ENCODE measurements around the gene CDH4.

The CDH4 gene

DNA sequence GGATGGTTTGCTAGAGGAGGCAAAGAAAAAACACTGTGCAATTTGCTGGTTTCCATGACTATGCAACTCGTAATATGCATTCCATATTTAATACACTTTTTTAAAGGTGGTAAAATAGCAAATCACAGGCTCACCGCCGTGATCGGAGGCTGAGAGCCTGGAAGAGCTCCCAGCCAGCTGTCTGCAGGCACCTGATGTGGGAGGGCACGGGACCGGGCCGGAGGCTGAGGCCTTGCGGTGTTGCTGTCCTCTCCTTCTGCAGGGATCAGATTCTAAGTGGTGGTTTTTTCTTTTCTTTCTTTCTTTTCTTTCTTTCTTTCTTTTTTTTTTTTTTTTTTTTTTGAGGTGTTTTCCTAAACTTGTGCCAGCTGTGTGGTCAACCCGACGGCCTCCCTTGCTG lies 282.3 kb downstream of the CDH4 start:
- TF ChIP-seq, protein P1, sequence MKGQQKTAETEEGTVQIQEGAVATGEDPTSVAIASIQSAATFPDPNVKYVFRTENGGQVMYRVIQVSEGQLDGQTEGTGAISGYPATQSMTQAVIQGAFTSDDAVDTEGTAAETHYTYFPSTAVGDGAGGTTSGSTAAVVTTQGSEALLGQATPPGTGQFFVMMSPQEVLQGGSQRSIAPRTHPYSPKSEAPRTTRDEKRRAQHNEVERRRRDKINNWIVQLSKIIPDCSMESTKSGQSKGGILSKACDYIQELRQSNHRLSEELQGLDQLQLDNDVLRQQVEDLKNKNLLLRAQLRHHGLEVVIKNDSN (IDR thresholded peaks at IDR 0.05): no peak
- TF ChIP-seq EP300 (IDR thresholded peaks at IDR 0.05; ENCODE audit: borderline replicate concordance): no peak
- no peak for TF ChIP-seq CREB1 (IDR thresholded peaks at IDR 0.05; ENCODE audit: low read depth)
- TF ChIP-seq EGR1 (IDR thresholded peaks at IDR 0.05): no peak
- no peak for TF ChIP-seq YY1 (IDR thresholded peaks at IDR 0.05; ENCODE audit: low read depth)
- TF ChIP-seq RAD21 (IDR thresholded peaks at IDR 0.05; ENCODE audit: low read depth): no peak
- no peak for TF ChIP-seq NFIC (IDR thresholded peaks at IDR 0.05)
- no peak for TF ChIP-seq CEBPB (IDR thresholded peaks at IDR 0.05)
- no peak for TF ChIP-seq TEAD4 (IDR thresholded peaks at IDR 0.05)
- TF ChIP-seq TAF1 (IDR thresholded peaks at IDR 0.05; ENCODE audit: low read depth): no peak
- TF ChIP-seq, protein P2, sequence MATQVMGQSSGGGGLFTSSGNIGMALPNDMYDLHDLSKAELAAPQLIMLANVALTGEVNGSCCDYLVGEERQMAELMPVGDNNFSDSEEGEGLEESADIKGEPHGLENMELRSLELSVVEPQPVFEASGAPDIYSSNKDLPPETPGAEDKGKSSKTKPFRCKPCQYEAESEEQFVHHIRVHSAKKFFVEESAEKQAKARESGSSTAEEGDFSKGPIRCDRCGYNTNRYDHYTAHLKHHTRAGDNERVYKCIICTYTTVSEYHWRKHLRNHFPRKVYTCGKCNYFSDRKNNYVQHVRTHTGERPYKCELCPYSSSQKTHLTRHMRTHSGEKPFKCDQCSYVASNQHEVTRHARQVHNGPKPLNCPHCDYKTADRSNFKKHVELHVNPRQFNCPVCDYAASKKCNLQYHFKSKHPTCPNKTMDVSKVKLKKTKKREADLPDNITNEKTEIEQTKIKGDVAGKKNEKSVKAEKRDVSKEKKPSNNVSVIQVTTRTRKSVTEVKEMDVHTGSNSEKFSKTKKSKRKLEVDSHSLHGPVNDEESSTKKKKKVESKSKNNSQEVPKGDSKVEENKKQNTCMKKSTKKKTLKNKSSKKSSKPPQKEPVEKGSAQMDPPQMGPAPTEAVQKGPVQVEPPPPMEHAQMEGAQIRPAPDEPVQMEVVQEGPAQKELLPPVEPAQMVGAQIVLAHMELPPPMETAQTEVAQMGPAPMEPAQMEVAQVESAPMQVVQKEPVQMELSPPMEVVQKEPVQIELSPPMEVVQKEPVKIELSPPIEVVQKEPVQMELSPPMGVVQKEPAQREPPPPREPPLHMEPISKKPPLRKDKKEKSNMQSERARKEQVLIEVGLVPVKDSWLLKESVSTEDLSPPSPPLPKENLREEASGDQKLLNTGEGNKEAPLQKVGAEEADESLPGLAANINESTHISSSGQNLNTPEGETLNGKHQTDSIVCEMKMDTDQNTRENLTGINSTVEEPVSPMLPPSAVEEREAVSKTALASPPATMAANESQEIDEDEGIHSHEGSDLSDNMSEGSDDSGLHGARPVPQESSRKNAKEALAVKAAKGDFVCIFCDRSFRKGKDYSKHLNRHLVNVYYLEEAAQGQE (IDR thresholded peaks at IDR 0.05; ENCODE audit: low read depth): no peak
- no peak for TF ChIP-seq FOXM1 (IDR thresholded peaks at IDR 0.05; ENCODE audit: borderline replicate concordance, low read depth)
- TF ChIP-seq TCF12 (IDR thresholded peaks at IDR 0.05; ENCODE audit: low read depth): no peak
- TF ChIP-seq ZBTB7A (IDR thresholded peaks at IDR 0.05; ENCODE audit: low read depth): no peak

DNA sequence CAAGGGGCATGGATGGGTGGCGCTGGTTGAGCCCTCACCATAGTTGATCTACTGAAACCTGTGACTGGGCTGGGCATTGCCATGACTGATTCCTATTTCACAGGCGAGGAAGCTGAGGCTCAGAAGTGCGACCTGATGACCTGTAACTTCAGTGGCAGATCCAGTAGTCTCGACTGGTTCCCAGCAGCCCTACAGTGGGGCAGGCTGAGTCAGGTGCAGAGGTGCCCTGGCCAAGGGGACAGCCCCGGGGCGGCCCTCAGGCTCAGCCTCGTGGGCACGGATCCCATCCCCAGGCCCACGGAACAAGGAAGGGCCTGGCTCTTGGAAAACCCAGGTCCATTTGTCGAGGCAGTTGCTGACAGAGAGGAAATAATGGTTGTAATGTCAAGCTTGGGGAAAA lies 283.0 kb downstream of the CDH4 start:
- TF ChIP-seq YY1 (IDR thresholded peaks at IDR 0.05; ENCODE audit: low read depth) (no peak), RAD21 (IDR thresholded peaks at IDR 0.05; ENCODE audit: low read depth) (no peak), NFIC (IDR thresholded peaks at IDR 0.05) (no peak), EGR1 (IDR thresholded peaks at IDR 0.05) (no peak), ZBTB7A (IDR thresholded peaks at IDR 0.05; ENCODE audit: low read depth) (no peak), CREB1 (IDR thresholded peaks at IDR 0.05; ENCODE audit: low read depth) (no peak), FOXM1 (IDR thresholded peaks at IDR 0.05; ENCODE audit: borderline replicate concordance, low read depth) (no peak), TCF12 (IDR thresholded peaks at IDR 0.05; ENCODE audit: low read depth) (no peak), CEBPB (IDR thresholded peaks at IDR 0.05) (no peak), EP300 (IDR thresholded peaks at IDR 0.05; ENCODE audit: borderline replicate concordance) (no peak), TEAD4 (IDR thresholded peaks at IDR 0.05) (no peak), TAF1 (IDR thresholded peaks at IDR 0.05; ENCODE audit: low read depth) (no peak)
- TF ChIP-seq, protein P2 (IDR thresholded peaks at IDR 0.05; ENCODE audit: low read depth): no peak
- TF ChIP-seq, protein P3, sequence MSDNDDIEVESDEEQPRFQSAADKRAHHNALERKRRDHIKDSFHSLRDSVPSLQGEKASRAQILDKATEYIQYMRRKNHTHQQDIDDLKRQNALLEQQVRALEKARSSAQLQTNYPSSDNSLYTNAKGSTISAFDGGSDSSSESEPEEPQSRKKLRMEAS (IDR thresholded peaks at IDR 0.05): no peak
- TF ChIP-seq, protein P1 (IDR thresholded peaks at IDR 0.05): no peak

DNA sequence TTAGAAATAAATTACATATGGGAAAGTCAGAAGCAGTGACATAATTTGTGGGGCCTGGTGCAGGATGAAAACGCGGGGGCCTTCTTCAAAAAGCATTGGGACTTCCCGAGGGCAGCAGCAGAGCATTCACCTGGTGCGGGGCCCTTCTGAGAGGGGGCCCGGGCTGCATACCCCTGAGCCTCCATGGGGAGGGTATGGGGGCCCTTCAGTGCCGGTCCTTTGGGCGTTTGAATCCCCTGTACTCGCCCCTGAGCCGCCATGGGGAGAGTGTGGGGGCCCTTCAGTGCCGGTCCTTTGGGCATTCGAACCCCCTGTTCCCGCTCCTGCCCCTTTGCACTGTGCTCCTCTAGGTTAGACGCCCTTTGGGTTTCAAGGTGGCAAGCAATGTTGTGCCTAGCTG lies 283.5 kb downstream of the CDH4 start:
- no peak for TF ChIP-seq NFIC (IDR thresholded peaks at IDR 0.05)
- TF ChIP-seq FOXM1 (IDR thresholded peaks at IDR 0.05; ENCODE audit: borderline replicate concordance, low read depth): no peak
- no peak for TF ChIP-seq ZBTB7A (IDR thresholded peaks at IDR 0.05; ENCODE audit: low read depth)
- no peak for TF ChIP-seq RAD21 (IDR thresholded peaks at IDR 0.05; ENCODE audit: low read depth)
- TF ChIP-seq, protein P1 (IDR thresholded peaks at IDR 0.05): no peak
- no peak for TF ChIP-seq TCF12 (IDR thresholded peaks at IDR 0.05; ENCODE audit: low read depth)
- TF ChIP-seq TEAD4 (IDR thresholded peaks at IDR 0.05): no peak
- no peak for TF ChIP-seq CEBPB (IDR thresholded peaks at IDR 0.05)
- TF ChIP-seq YY1 (IDR thresholded peaks at IDR 0.05; ENCODE audit: low read depth): no peak
- no peak for TF ChIP-seq CREB1 (IDR thresholded peaks at IDR 0.05; ENCODE audit: low read depth)
- no peak for TF ChIP-seq EP300 (IDR thresholded peaks at IDR 0.05; ENCODE audit: borderline replicate concordance)

DNA sequence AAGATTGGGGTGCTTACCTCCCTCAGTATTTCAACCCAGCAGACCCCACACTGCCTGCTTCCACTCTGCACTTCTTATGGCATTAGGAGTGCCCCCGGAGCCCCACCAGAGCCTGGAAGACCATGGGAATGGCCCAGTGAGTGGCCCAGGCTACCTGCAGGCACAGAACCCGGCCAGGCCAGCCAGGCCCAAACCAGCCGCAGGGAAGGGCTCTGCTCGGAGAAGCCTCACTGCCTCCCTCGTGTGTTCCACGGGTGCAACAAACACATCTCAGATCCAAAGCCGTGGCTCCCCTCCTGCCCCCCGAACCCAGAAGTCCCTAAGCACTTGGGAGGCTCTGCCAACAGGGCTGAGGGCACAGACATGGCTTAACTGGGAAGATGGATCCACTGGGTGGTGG lies 283.9 kb downstream of the CDH4 start:
- no peak for TF ChIP-seq EP300 (IDR thresholded peaks at IDR 0.05; ENCODE audit: borderline replicate concordance)
- TF ChIP-seq TCF12 (IDR thresholded peaks at IDR 0.05; ENCODE audit: low read depth): no peak
- TF ChIP-seq, protein P3 (IDR thresholded peaks at IDR 0.05): no peak
- no peak for TF ChIP-seq ZBTB7A (IDR thresholded peaks at IDR 0.05; ENCODE audit: low read depth)
- TF ChIP-seq EGR1 (IDR thresholded peaks at IDR 0.05): no peak

DNA sequence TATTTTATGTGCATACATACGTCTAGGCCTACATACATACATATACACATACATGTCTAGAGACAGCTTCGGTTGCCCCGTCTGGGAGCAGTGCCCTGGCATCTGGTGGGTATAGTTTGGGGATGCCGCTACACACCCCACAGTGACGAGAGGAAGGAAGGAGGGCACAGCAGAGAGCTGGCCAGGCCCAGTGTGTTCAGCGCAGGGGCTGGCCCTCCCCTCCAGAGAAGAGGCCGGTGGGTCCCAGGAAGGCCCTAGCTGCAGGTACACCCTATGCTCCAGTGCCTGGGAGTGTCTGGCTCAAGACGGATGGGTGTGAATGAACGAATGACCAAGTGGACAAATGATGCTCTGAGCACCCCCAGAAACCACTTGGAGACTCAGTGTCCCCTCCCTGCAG lies 284.6 kb downstream of the CDH4 start:
- TF ChIP-seq ZBTB7A (IDR thresholded peaks at IDR 0.05; ENCODE audit: low read depth): no peak
- TF ChIP-seq, protein P3 (IDR thresholded peaks at IDR 0.05): no peak
- no peak for TF ChIP-seq TCF12 (IDR thresholded peaks at IDR 0.05; ENCODE audit: low read depth)
- no peak for TF ChIP-seq YY1 (IDR thresholded peaks at IDR 0.05; ENCODE audit: low read depth)
- TF ChIP-seq TAF1 (IDR thresholded peaks at IDR 0.05; ENCODE audit: low read depth): no peak
- TF ChIP-seq RAD21 (IDR thresholded peaks at IDR 0.05; ENCODE audit: low read depth): no peak
- TF ChIP-seq NFIC (IDR thresholded peaks at IDR 0.05): no peak
- no peak for TF ChIP-seq CEBPB (IDR thresholded peaks at IDR 0.05)
- TF ChIP-seq, protein P2 (IDR thresholded peaks at IDR 0.05; ENCODE audit: low read depth): no peak
- no peak for TF ChIP-seq CREB1 (IDR thresholded peaks at IDR 0.05; ENCODE audit: low read depth)
- no peak for TF ChIP-seq EP300 (IDR thresholded peaks at IDR 0.05; ENCODE audit: borderline replicate concordance)
- TF ChIP-seq EGR1 (IDR thresholded peaks at IDR 0.05): no peak
- no peak for TF ChIP-seq FOXM1 (IDR thresholded peaks at IDR 0.05; ENCODE audit: borderline replicate concordance, low read depth)
- TF ChIP-seq, protein P1 (IDR thresholded peaks at IDR 0.05): no peak
- TF ChIP-seq TEAD4 (IDR thresholded peaks at IDR 0.05): no peak

Data from Ishikawa (cell line).